CD14-positive monocyte (primary cell): ENCODE results near the gene KIF4B. TPM values are rescaled to one million over a fixed set of nuclear protein-coding genes. Genes with fewer than 3 reads are reported as not detected.
"Not testable (repeated sequence)": the region's sequence is repeated elsewhere in the genome, so short reads cannot be mapped to it uniquely, and the experiment has no call there.

ENCODE experiments used
- DNase-seq, 3 donors: peaks; one replicate each; pipeline ENCODE4 v3.0.0-alpha.2; 2011 to 2022
- H2AFZ ChIP-seq: 2 replicates; pipeline ENCODE4 v1.6.0; 2012; ENCODE audit warnings: mild to moderate bottlenecking, low read depth, low read length, inconsistent platforms; ENCODE audit not compliant: insufficient read depth, poor library complexity, severe bottlenecking
- H3K27ac ChIP-seq, 2 donors: 1 replicate in 1 of 2; 2 replicates in 1 of 2; pipeline ENCODE4 v1.5.1; 2012 to 2013; ENCODE audit warnings: low read length in 2 of 2, control low read depth in 1 of 2, inconsistent platforms in 1 of 2, low read depth in 1 of 2, mild to moderate bottlenecking in 1 of 2
- H3K27me3 ChIP-seq, 2 donors: one replicate each; pipeline versions ENCODE4 v1.6.0 to v1.6.1; 2011 to 2013; ENCODE audit warnings: low read length in 2 of 2; ENCODE audit not compliant: control insufficient read depth in 2 of 2, insufficient read depth in 2 of 2
- H3K36me3 ChIP-seq, 2 donors: replicated peaks in 1 of 2; 1 replicate in 1 of 2; 2 replicates in 1 of 2; pipeline versions ENCODE4 v1.5.1 to v1.6.1; 2012 to 2013; ENCODE audit warnings: low read length in 2 of 2, control low read depth in 1 of 2, inconsistent platforms in 1 of 2, mild to moderate bottlenecking in 1 of 2; ENCODE audit not compliant: insufficient read depth in 2 of 2, control insufficient read depth in 1 of 2
- H3K4me1 ChIP-seq, 2 donors: 1 replicate in 1 of 2; 2 replicates in 1 of 2; pipeline versions ENCODE4 v1.5.1 to v1.6.1; 2012 to 2013; ENCODE audit warnings: low read length in 2 of 2, control low read depth in 1 of 2, inconsistent platforms in 1 of 2, mild to moderate bottlenecking in 1 of 2, moderate library complexity in 1 of 2; ENCODE audit not compliant: insufficient read depth in 2 of 2, control insufficient read depth in 1 of 2
- H3K4me2 ChIP-seq: replicated peaks from 2 replicates; pipeline ENCODE3; 2012; ENCODE audit warnings: low read length, moderate library complexity, mild to moderate bottlenecking; ENCODE audit not compliant: poor library complexity, severe bottlenecking; ENCODE audit errors: extremely low read depth
- H3K4me3 ChIP-seq, 3 experiments: fragments of 200-600 bp in 1 of 3; sonication (generic) in 1 of 3; replicated peaks in 1 of 3; 1 replicate in 2 of 3; 2 replicates in 1 of 3; pipeline ENCODE4 v1.5.1; 2011 to 2013; ENCODE audit warnings: low read length in 3 of 3, mild to moderate bottlenecking in 3 of 3, control low read depth in 2 of 3, low read depth in 2 of 3, inconsistent platforms in 1 of 3, moderate library complexity in 1 of 3
- H3K79me2 ChIP-seq: 2 replicates; pipeline ENCODE4 v1.6.0; 2012; ENCODE audit warnings: mild to moderate bottlenecking, control low read depth, inconsistent platforms, low read length, moderate library complexity; ENCODE audit not compliant: insufficient read depth
- H3K9ac ChIP-seq: 2 replicates; pipeline ENCODE4 v1.6.0; 2017; ENCODE audit warnings: low read length, mild to moderate bottlenecking; ENCODE audit not compliant: insufficient read depth, poor library complexity, severe bottlenecking
- H3K9me3 ChIP-seq, 2 donors: replicated peaks in 1 of 2; 1 replicate in 1 of 2; 2 replicates in 1 of 2; pipeline versions ENCODE4 v1.5.1 to v1.6.1; 2012 to 2013; ENCODE audit warnings: low read length in 2 of 2, control low read depth in 1 of 2; ENCODE audit not compliant: control insufficient read depth in 1 of 2, insufficient read depth in 1 of 2
- H4K20me1 ChIP-seq: 2 replicates; pipeline ENCODE4 v1.6.0; 2012; ENCODE audit warnings: mild to moderate bottlenecking, low read length, control low read depth, moderate library complexity; ENCODE audit not compliant: insufficient read depth
- H3K27ac Mint-ChIP-seq, 7 donors: one replicate each; pipeline ENCODE4 v1.8.0; 2020; ENCODE audit warnings: mild to moderate bottlenecking in 7 of 7, mixed read lengths in 7 of 7, moderate library complexity in 6 of 7, inconsistent platforms in 2 of 7
- H3K27me3 Mint-ChIP-seq, 3 donors: one replicate each; pipeline ENCODE4 v1.8.0; 2021 to 2022; ENCODE audit warnings: low read depth in 3 of 3, mild to moderate bottlenecking in 3 of 3, mixed read lengths in 3 of 3, moderate library complexity in 3 of 3, inconsistent platforms in 1 of 3
- H3K36me3 Mint-ChIP-seq, 2 donors: one replicate each; pipeline ENCODE4 v1.8.0; 2020; ENCODE audit warnings: mixed read lengths in 2 of 2, inconsistent platforms in 1 of 2, mild to moderate bottlenecking in 1 of 2
- H3K4me1 Mint-ChIP-seq: one replicate; pipeline ENCODE4 v1.8.0; 2020; ENCODE audit warnings: mild to moderate bottlenecking, mixed read lengths
- H3K4me3 Mint-ChIP-seq, 2 donors: one replicate each; pipeline ENCODE4 v1.8.0; 2020; ENCODE audit warnings: mild to moderate bottlenecking in 2 of 2, mixed read lengths in 2 of 2, moderate library complexity in 1 of 2
- H3K9me3 Mint-ChIP-seq, 7 donors: one replicate each; pipeline ENCODE4 v1.8.0; 2020 to 2022; ENCODE audit warnings: mixed read lengths in 7 of 7, mild to moderate bottlenecking in 6 of 7, moderate library complexity in 6 of 7, inconsistent platforms in 2 of 7
- WGBS: methylation state at CpG from one replicate; pipeline ENCODE4 v1.1.5; 2013; ENCODE audit warnings: missing lambda C conversion rate; ENCODE audit not compliant: insufficient coverage; 5-methylcytosine and 5-hydroxymethylcytosine counted together
- intact Hi-C, 2 donors: fragments of 100-400 bp; cut with micrococcal nuclease; formaldehyde crosslinking; loops; one replicate each; pipeline versions ENCODE4 v1.15.0 to v1.15.1; 2023
- polyA plus RNA-seq, 3 donors: library from polyadenylated mRNA; depleted of rRNA in 1 of 3; unstranded in 2 of 3; stranded (reverse) in 1 of 3; fragments of 300-500 nt in 2 of 3; fragments of >200 nt in 1 of 3; fragmentation: Illumina TruSeq in 2 of 3; gene quantifications; 1 replicate in 2 of 3; 2 replicates in 1 of 3; pipeline ENCODE4 v1.2.3, GENCODE V29; 2012 to 2021
- TF ChIP-seq, protein P1 (sequence below): fragments of 200-600 bp; IDR thresholded peaks from one replicate; pipeline ENCODE4 v1.8.0; 2022; ENCODE audit warnings: antibody characterized with exemption, mild to moderate bottlenecking

KIF4B gene
- polyA plus RNA-seq, 3 donors = 0.01 TPM; not detected in 2

GRCh38 chr5:154999865-155000264, 13.7 kb upstream of the KIF4B start:
- intact Hi-C loops = no loop called here

GRCh38 chr5:155001523-155001922, 12.0 kb upstream of the KIF4B start:
- H2AFZ ChIP-seq = no peak overlapping the region
- H3K4me3 Mint-ChIP-seq = no peak overlapping the region
- WGBS = no CpG with 5 or more reads among the region's 4 CpGs

More at GRCh38 chr5:154999865-155000264, 13.7 kb upstream of the KIF4B start:
- no peaks in the 10 kb centered on the region for H3K4me1 ChIP-seq
- no peaks in the 10 kb centered on the region for H3K27me3 ChIP-seq
- no peak overlapping the region for H3K27ac ChIP-seq
- no peak overlapping the region for H3K9ac ChIP-seq
- H3K36me3 ChIP-seq = no peaks in the 10 kb centered on the region
- H2AFZ ChIP-seq = no peak overlapping the region
- peaks cover 9 to 13% (median 11%) of the 10 kb centered on the region in 3 donors for H3K27me3 Mint-ChIP-seq
- H3K9me3 Mint-ChIP-seq = peaks cover 0 to 4% (median 0%) of the 10 kb centered on the region in 7 donors
- TF ChIP-seq, protein P1, sequence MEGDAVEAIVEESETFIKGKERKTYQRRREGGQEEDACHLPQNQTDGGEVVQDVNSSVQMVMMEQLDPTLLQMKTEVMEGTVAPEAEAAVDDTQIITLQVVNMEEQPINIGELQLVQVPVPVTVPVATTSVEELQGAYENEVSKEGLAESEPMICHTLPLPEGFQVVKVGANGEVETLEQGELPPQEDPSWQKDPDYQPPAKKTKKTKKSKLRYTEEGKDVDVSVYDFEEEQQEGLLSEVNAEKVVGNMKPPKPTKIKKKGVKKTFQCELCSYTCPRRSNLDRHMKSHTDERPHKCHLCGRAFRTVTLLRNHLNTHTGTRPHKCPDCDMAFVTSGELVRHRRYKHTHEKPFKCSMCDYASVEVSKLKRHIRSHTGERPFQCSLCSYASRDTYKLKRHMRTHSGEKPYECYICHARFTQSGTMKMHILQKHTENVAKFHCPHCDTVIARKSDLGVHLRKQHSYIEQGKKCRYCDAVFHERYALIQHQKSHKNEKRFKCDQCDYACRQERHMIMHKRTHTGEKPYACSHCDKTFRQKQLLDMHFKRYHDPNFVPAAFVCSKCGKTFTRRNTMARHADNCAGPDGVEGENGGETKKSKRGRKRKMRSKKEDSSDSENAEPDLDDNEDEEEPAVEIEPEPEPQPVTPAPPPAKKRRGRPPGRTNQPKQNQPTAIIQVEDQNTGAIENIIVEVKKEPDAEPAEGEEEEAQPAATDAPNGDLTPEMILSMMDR = no peak
- H3K4me1 Mint-ChIP-seq = no peaks in the 10 kb centered on the region
- no peak overlapping the region for H3K4me3 ChIP-seq
- no peaks in the 10 kb centered on the region for H3K79me2 ChIP-seq
- H4K20me1 ChIP-seq = no peaks in the 10 kb centered on the region
- no peak overlapping the region for H3K4me3 Mint-ChIP-seq
- H3K9me3 ChIP-seq = no peaks in the 10 kb centered on the region
- 100% methylated on average over 5 of the region's 5 CpGs for WGBS
- no peak overlapping the region for H3K4me2 ChIP-seq
- DNase-seq = no peak
- no peaks in the 10 kb centered on the region for H3K36me3 Mint-ChIP-seq
- no peak overlapping the region for H3K27ac Mint-ChIP-seq

DNA sequence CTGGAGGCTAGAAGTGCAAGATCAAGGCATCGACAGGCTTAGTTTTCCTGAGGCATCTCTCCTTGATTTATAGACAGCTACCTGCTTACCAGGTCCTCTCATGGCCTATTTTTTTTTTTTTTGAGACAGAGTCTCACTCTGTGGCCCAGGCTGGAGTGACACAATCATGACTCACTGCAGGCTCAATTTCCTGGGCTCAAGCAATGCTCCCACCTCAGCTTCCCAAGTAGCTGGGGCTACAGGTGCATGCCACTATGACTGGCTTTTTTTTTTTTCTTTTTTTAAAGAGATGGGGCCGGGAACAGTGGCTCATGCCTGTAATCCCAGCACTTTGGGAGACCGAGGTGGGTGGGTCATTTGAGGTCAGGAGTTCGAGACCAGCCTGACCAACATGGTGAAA, 10.8 kb upstream of the KIF4B start:
- H3K4me3 ChIP-seq, H3K4me3 Mint-ChIP-seq, H4K20me1 ChIP-seq, DNase-seq, H3K36me3 ChIP-seq, H3K79me2 ChIP-seq, H3K27me3 ChIP-seq, H3K4me1 ChIP-seq, H3K4me2 ChIP-seq, H2AFZ ChIP-seq, H3K36me3 Mint-ChIP-seq, H3K27ac ChIP-seq, H3K9ac ChIP-seq, H3K27ac Mint-ChIP-seq, intact Hi-C loops, H3K9me3 Mint-ChIP-seq, H3K4me1 Mint-ChIP-seq, H3K9me3 ChIP-seq: not testable (repeated sequence)
- WGBS = 100% methylated on average over 1 of the region's 4 CpGs
- H3K27me3 Mint-ChIP-seq = peaks cover 7 to 15% (median 11%) of the 10 kb centered on the region in 3 donors

More at GRCh38 chr5:155001523-155001922, 12.0 kb upstream of the KIF4B start:
- Mint-ChIP-seq H3K9me3 (peaks cover 0 to 4% (median 0%) of the 10 kb centered on the region in 7 donors), H3K4me1 (no peaks in the 10 kb centered on the region), H3K36me3 (no peaks in the 10 kb centered on the region), H3K27me3 (peaks cover 6 to 15% (median 9%) of the 10 kb centered on the region in 3 donors), H3K27ac (no peak overlapping the region)
- H3K27me3 ChIP-seq = no peaks in the 10 kb centered on the region
- H3K4me3 ChIP-seq = no peak overlapping the region
- no peaks in the 10 kb centered on the region for H3K36me3 ChIP-seq
- H3K4me2 ChIP-seq = no peak overlapping the region
- TF ChIP-seq, protein P1 = no peak
- no peaks in the 10 kb centered on the region for H3K9me3 ChIP-seq
- no peaks in the 10 kb centered on the region for H3K79me2 ChIP-seq
- no peaks in the 10 kb centered on the region for H3K4me1 ChIP-seq
- no peak overlapping the region for H3K9ac ChIP-seq
- DNase-seq = no peak
- H3K27ac ChIP-seq = no peak overlapping the region
- H4K20me1 ChIP-seq = no peaks in the 10 kb centered on the region
- intact Hi-C loops = no loop called here
